KMS-11 (cell line): Measurements from ENCODE around the gene EXOSC9.
A peak's percentile ranks its signal among the peaks of the same experiment; 100 is the strongest.

Experiments used
- H2AFZ ChIP-seq: fragments of 200-600 bp; sonication (generic); 2 replicates; pipeline ENCODE4 v1.6.1; 2016; ENCODE audit warnings: antibody characterized with exemption, mixed run types, low read depth
- H3K27ac ChIP-seq: fragments of 200-600 bp; sonication (generic); 2 replicates; pipeline ENCODE4 v1.6.1; 2016; ENCODE audit warnings: mild to moderate bottlenecking, mixed run types
- H3K27me3 ChIP-seq: fragments of 200-600 bp; sonication (generic); 2 replicates; pipeline ENCODE4 v1.6.1; 2017; ENCODE audit warnings: mild to moderate bottlenecking, low read depth, mixed run types, moderate library complexity; ENCODE audit not compliant: insufficient read depth
- H3K36me3 ChIP-seq: fragments of 200-600 bp; sonication (generic); 2 replicates; pipeline ENCODE4 v1.6.1; 2017; ENCODE audit warnings: mild to moderate bottlenecking, mixed run types; ENCODE audit not compliant: insufficient read depth
- H3K4me1 ChIP-seq: fragments of 200-600 bp; sonication (generic); 2 replicates; pipeline ENCODE4 v1.6.1; 2016; ENCODE audit warnings: mild to moderate bottlenecking, low read depth, mixed run types; ENCODE audit not compliant: poor library complexity, severe bottlenecking
- H3K4me2 ChIP-seq: fragments of 200-600 bp; sonication (generic); 2 replicates; pipeline ENCODE4 v1.7.0; 2016; ENCODE audit warnings: mild to moderate bottlenecking, mixed run types
- H3K4me3 ChIP-seq: fragments of 200-600 bp; sonication (generic); IDR thresholded peaks from 2 replicates; pipeline ENCODE4 v1.6.1; 2017; ENCODE audit warnings: low read depth, low read length, mixed read lengths; ENCODE audit not compliant: insufficient read depth
- H3K79me2 ChIP-seq: fragments of 200-600 bp; sonication (generic); 2 replicates; pipeline ENCODE4 v1.6.1; 2016; ENCODE audit warnings: low read depth, mixed run types; ENCODE audit not compliant: insufficient read depth
- H3K9ac ChIP-seq: fragments of 200-600 bp; sonication (generic); 2 replicates; pipeline ENCODE4 v1.6.1; 2016; ENCODE audit warnings: mild to moderate bottlenecking, mixed run types
- H4K20me1 ChIP-seq: fragments of 200-600 bp; sonication (generic); 2 replicates; pipeline ENCODE4 v1.6.1; 2016; ENCODE audit warnings: mild to moderate bottlenecking, mixed run types; ENCODE audit not compliant: insufficient read depth
- TF ChIP-seq, protein P1 (sequence below): fragments of 200-600 bp; sonication (generic); conservative IDR thresholded peaks from 2 replicates; pipeline ENCODE4 v1.6.1; 2017; ENCODE audit warnings: low read depth, mild to moderate bottlenecking, antibody characterized with exemption, low read length, moderate library complexity, mixed read lengths

The EXOSC9 gene

DNA sequence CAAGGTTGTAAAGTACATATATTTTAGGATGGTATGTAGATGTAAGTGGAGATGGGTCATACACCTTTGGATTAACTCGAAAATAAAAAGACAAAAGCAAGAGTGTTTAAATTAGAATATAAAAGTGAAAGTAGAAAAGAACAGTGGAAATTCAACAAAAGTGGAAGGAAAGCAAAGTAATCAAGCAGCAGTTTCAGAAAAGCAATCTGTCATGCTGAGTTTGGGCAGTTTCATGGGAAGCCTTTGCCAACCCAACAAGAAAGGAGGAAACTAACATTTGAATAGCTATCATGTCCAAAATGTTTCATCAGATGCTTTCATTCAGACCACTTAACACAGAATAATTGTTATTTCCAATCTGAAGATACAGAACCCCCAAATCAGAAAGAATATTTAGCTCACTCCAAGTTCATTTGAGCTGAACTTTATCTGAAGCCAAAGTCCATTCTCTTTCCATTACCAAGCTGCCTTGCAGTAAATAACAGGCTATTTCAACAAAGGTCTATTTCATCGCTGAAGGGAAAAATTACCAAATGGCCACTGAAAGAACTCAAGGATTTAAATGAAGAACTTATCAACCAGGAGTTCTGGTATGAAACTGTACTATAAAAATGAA, 1.8 kb upstream of the EXOSC9 start:
- H3K27me3 ChIP-seq = no peaks in the 10 kb centered on the region
- TF ChIP-seq, protein P1, sequence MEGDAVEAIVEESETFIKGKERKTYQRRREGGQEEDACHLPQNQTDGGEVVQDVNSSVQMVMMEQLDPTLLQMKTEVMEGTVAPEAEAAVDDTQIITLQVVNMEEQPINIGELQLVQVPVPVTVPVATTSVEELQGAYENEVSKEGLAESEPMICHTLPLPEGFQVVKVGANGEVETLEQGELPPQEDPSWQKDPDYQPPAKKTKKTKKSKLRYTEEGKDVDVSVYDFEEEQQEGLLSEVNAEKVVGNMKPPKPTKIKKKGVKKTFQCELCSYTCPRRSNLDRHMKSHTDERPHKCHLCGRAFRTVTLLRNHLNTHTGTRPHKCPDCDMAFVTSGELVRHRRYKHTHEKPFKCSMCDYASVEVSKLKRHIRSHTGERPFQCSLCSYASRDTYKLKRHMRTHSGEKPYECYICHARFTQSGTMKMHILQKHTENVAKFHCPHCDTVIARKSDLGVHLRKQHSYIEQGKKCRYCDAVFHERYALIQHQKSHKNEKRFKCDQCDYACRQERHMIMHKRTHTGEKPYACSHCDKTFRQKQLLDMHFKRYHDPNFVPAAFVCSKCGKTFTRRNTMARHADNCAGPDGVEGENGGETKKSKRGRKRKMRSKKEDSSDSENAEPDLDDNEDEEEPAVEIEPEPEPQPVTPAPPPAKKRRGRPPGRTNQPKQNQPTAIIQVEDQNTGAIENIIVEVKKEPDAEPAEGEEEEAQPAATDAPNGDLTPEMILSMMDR = no peak
- no peak overlapping the region for H3K9ac ChIP-seq
- no peak overlapping the region for H3K4me3 ChIP-seq
- H4K20me1 ChIP-seq = no peaks in the 10 kb centered on the region
- no peak overlapping the region for H3K27ac ChIP-seq
- peaks cover 19% of the 10 kb centered on the region; the same call in 1 of the 2 replicates for H3K79me2 ChIP-seq
- H3K4me2 ChIP-seq = peak overlapping the region; percentile 2; the same call in 1 of the 2 replicates
- peaks cover 35% of the 10 kb centered on the region for H3K4me1 ChIP-seq
- no peaks in the 10 kb centered on the region for H3K36me3 ChIP-seq
- no peak overlapping the region for H2AFZ ChIP-seq

DNA sequence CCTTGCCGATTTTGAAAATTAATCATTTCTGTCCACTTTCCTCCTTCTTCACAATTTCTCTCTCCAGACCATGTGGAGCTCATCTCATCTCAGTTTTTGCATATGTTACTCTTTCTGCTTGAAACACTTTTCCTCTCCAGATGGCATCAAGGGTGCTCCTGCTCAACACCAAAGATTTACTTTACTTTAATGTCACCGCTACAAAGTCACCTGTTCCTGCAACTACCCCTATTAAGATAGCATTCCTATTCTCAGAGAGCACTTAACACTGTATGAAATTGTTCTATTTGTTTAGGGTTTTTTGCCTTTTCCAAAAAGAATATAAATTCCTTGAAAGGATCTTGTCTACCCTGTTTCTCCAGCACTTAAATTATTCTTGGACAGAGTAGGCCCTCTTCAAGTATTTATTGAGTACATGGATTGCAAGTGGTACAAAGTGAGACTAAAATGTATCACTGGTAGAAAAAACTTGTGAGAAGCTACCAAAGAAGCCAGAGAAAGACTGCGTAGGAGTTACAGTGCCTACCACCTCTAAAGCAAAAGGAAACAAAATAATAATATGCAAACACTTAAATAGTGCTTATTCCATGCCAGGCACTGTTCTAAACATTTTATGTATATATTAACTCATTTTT, 1.1 kb upstream of the EXOSC9 start:
- H3K27ac ChIP-seq = no peak overlapping the region
- peak overlapping the region; percentile 99 for H2AFZ ChIP-seq
- no peaks in the 10 kb centered on the region for H4K20me1 ChIP-seq
- H3K79me2 ChIP-seq = peaks cover 19% of the 10 kb centered on the region; the same call in 1 of the 2 replicates
- peak overlapping the region; percentile 94; the same call in 1 of the 2 replicates for H3K4me2 ChIP-seq
- peaks cover 35% of the 10 kb centered on the region for H3K4me1 ChIP-seq
- TF ChIP-seq, protein P1 = no peak
- no peak overlapping the region for H3K9ac ChIP-seq
- H3K4me3 ChIP-seq = no peak overlapping the region
- H3K36me3 ChIP-seq = no peaks in the 10 kb centered on the region; the same call in 1 of the 2 replicates
- H3K27me3 ChIP-seq = no peaks in the 10 kb centered on the region

DNA sequence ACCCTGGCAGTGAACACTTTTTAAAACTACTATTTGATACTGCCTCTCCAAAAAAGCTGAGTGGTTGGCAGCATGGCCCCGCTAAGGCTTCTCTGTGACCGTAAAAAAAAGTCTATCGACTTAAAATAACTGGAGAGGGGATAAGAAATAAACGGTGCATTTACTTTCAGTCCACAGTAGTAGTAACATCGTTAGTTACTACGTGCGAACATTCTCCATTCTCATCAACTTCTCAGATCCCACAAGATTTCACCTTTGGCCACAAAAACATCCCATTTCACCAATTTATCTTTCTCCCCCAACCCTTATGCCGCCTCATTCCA, 524 bp upstream of the EXOSC9 start:
- Histone ChIP-seq H3K4me2 (peak overlapping the region; percentile 94), H3K4me3 (peak overlapping the region; percentile 67), H3K36me3 (no peaks in the 10 kb centered on the region; the same call in 1 of the 2 replicates), H3K79me2 (peaks cover 19% of the 10 kb centered on the region; the same call in 1 of the 2 replicates), H3K4me1 (peaks cover 35% of the 10 kb centered on the region), H3K27ac (peak overlapping the region; percentile 78), H3K27me3 (no peaks in the 10 kb centered on the region), H2AFZ (peak overlapping the region; percentile 99), H4K20me1 (no peaks in the 10 kb centered on the region), H3K9ac (peak overlapping the region; percentile 88)
- TF ChIP-seq, protein P1 = no peak

DNA sequence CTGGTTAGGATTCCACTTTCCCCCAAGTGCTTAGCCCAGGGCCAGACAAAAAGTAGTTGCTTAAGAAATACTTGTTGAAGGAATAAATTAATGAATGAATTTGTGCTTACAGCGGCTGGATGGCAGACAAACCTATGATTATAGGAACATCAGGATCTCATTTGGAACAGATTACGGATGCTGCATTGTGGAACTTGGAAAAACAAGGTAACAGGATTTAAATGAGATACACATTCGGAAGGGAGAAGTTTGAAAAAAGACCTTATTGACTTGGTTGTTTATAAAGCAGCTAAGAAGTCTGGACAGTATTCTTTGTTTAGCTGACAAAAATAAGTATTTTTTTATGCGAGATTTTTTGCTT, 572 bp downstream of the EXOSC9 start:
- Histone ChIP-seq H3K4me1 (peaks cover 35% of the 10 kb centered on the region), H3K27ac (peak overlapping the region; percentile 78), H2AFZ (peak overlapping the region; percentile 99), H3K9ac (peak overlapping the region; percentile 88), H4K20me1 (no peaks in the 10 kb centered on the region), H3K27me3 (no peaks in the 10 kb centered on the region), H3K79me2 (peaks cover 19% of the 10 kb centered on the region; the same call in 1 of the 2 replicates), H3K4me3 (peak overlapping the region; percentile 67), H3K4me2 (peak overlapping the region; percentile 94), H3K36me3 (peaks cover 9% of the 10 kb centered on the region; the same call in 1 of the 2 replicates)
- TF ChIP-seq, protein P1 = no peak
